ENCODE measurements around the gene NAGK. TPM values are rescaled to one million over a fixed set of nuclear protein-coding genes. Genes with fewer than 3 reads are reported as not detected.

The NAGK gene
- total and polyA plus RNA-seq, 2 donors (not counting 3 experiments of a cell fraction or from before 2014, with no cell fraction given), result 130 to 184 TPM

GRCh38 chr2:71045151-71045550, 23.3 kb upstream of the NAGK start:
- CTCF ChIA-PET, result no interaction called here
- H3K27me3 ChIP-seq (ENCODE audit: control insufficient read depth in 2 of 2, insufficient read depth in 2 of 2, low read length in 2 of 2), result no peaks in the 10 kb centered on the region
- H3K4me3 ChIP-seq (replicated peaks in 1 of 3; ENCODE audit: insufficient read depth in 1 of 3, low read depth in 1 of 3, low read length in 3 of 3), result no peak overlapping the region
- H3K4me1 ChIP-seq (ENCODE audit: control insufficient read depth, extremely low read depth, insufficient read depth, low read length), result no peaks in the 10 kb centered on the region
- H3K79me2 ChIP-seq (ENCODE audit: control insufficient read depth, insufficient read depth, low read length), result no peaks in the 10 kb centered on the region
- H2AFZ ChIP-seq (ENCODE audit: low read depth, low read length), result no peak overlapping the region
- no peak overlapping the region for H3K27ac ChIP-seq (ENCODE audit: insufficient read depth, low read depth, low read length)
- FAIRE-seq, result no peak
- TF ChIP-seq POLR2AphosphoS5 (IDR thresholded peaks at IDR 0.05; ENCODE audit: insufficient read depth, low read depth, low read length) (no peak), FOS (IDR thresholded peaks at IDR 0.05; ENCODE audit: borderline replicate concordance, insufficient read depth, low read length) (no peak), CTCF (IDR thresholded peaks at IDR 0.05; ENCODE audit: extremely low read depth in 1 of 2, insufficient read depth in 1 of 2, low read depth in 1 of 2, low read length in 2 of 2) (no peak), POLR2A (IDR thresholded peaks at IDR 0.05; ENCODE audit: low read depth, low read length) (no peak), MYC (IDR thresholded peaks at IDR 0.05; ENCODE audit: low read depth, low read length) (no peak), EZH2 (IDR thresholded peaks at IDR 0.05; ENCODE audit: borderline replicate concordance, low read depth, low read length, severe bottlenecking) (no peak), GATA2 (IDR thresholded peaks at IDR 0.05; ENCODE audit: insufficient read depth, insufficient read length, low read depth, low read length) (no peak), JUN (IDR thresholded peaks at IDR 0.05; ENCODE audit: borderline replicate concordance, insufficient read depth, insufficient read length, low read depth) (no peak)
- TF ChIP-seq, protein P1, sequence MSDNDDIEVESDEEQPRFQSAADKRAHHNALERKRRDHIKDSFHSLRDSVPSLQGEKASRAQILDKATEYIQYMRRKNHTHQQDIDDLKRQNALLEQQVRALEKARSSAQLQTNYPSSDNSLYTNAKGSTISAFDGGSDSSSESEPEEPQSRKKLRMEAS (IDR thresholded peaks at IDR 0.05; ENCODE audit: insufficient read depth, insufficient read length), result no peak
- intact Hi-C loops (cut with micrococcal nuclease) (no loop called here), dilution Hi-C loops (cut with MboI; ENCODE audit: extremely low pct_ligation_motif_present, low sequenced_read_pairs) (no loop called here)
- no peaks in the 10 kb centered on the region for H4K20me1 ChIP-seq (replicated peaks; ENCODE audit: control insufficient read depth, extremely low read depth, insufficient read depth, low read length)
- BruUV-seq (replicated peaks), result no TSS peak
- no peak overlapping the region for H3K9ac ChIP-seq (replicated peaks; ENCODE audit: extremely low read depth, insufficient read depth, low read length)
- POLR2A ChIA-PET, result no interaction called here
- DNase-seq (ENCODE audit: low read depth, low spot score), result no peak
- no peaks in the 10 kb centered on the region for H3K9me3 ChIP-seq (replicated peaks; ENCODE audit: control insufficient read depth, insufficient read depth, low read length)
- H3K36me3 ChIP-seq (ENCODE audit: control insufficient read depth in 2 of 2, extremely low read depth in 1 of 2, insufficient read depth in 2 of 2, low read length in 2 of 2), result no peaks in the 10 kb centered on the region
- no peak overlapping the region for H3K4me2 ChIP-seq (ENCODE audit: insufficient read depth, low read length)
- H3K9me1 ChIP-seq (replicated peaks; ENCODE audit: control insufficient read depth, extremely low read depth, insufficient read depth, low read length), result no peaks in the 10 kb centered on the region
